Measurements from ENCODE around the gene TMEM88. TPM values are rescaled to one million over a fixed set of nuclear protein-coding genes. Genes with fewer than 3 reads are reported as not detected.

The TMEM88 gene
- total and polyA plus RNA-seq, 2 of the 8 experiments (the other 6 are each of a cell fraction or from before 2014, with no cell fraction given) = 0.69 to 8.8 TPM

GRCh38 chr17:7848131-7848579 lies 6.7 kb upstream of the TMEM88 start:
- no peak overlapping the region for H2BK15ac ChIP-seq (ENCODE audit: low read length)
- H3K4me2 ChIP-seq (ENCODE audit: insufficient read depth in 1 of 2, low read depth in 2 of 2, low read length in 2 of 2) = no peak overlapping the region
- H4K5ac ChIP-seq (ENCODE audit: insufficient read length, low read depth, low read length) = no peak overlapping the region
- no peak overlapping the region for H2BK20ac ChIP-seq (ENCODE audit: low read length)
- H2BK5ac ChIP-seq (ENCODE audit: low read depth, low read length) = no peak overlapping the region
- peaks cover 7 to 24% of the 10 kb centered on the region in 2 experiments for H4K20me1 ChIP-seq (replicated peaks in 1 of 2; ENCODE audit: control insufficient read depth in 1 of 2, insufficient read depth in 2 of 2, low read length in 2 of 2)
- DNase-seq (ENCODE audit: low read depth in 1 of 2, low spot score in 2 of 2) (no peak), FAIRE-seq (no peak)
- H2BK120ac ChIP-seq (replicated peaks; ENCODE audit: low read depth, low read length) = no peak overlapping the region
- no peak overlapping the region for H3K23ac ChIP-seq (ENCODE audit: insufficient read length)
- no peaks in the 10 kb centered on the region for H3K79me1 ChIP-seq (ENCODE audit: low read depth, low read length)
- H3K56ac ChIP-seq (replicated peaks; ENCODE audit: insufficient read length, low read depth, low read length) = no peak overlapping the region
- H2AK5ac ChIP-seq (ENCODE audit: low read depth, low read length) = no peak overlapping the region
- H3K4ac ChIP-seq (replicated peaks; ENCODE audit: insufficient read length, low read depth, low read length) = no peak overlapping the region
- no peak overlapping the region for H2AFZ ChIP-seq (ENCODE audit: low read length)
- H3K23me2 ChIP-seq (ENCODE audit: low read depth, low read length) = peaks cover 24% of the 10 kb centered on the region
- 94% methylated on average over 7 of the region's 20 CpGs; no CpG with 5 or more reads in 1 of the 2 experiments for WGBS, 2 experiments (ENCODE audit: extremely low coverage in 1 of 2, insufficient coverage in 1 of 2, insufficient read length in 1 of 2, insufficient replicate concordance in 2 of 2, low coverage in 1 of 2, low lambda C conversion rate in 2 of 2, missing lambda C conversion rate in 1 of 2)
- peaks cover 0 to 28% (median 17%) of the 10 kb centered on the region in 4 experiments; a peak in 6 of 7 replicates for H3K4me1 ChIP-seq (replicated peaks in 1 of 4; ENCODE audit: control insufficient read depth in 3 of 4, insufficient read depth in 4 of 4, low read length in 3 of 4)
- no peak overlapping the region for H4K8ac ChIP-seq (ENCODE audit: extremely low read depth, insufficient read depth, low read length)
- H3K9me3 ChIP-seq (ENCODE audit: insufficient read depth in 2 of 2, low read depth in 1 of 2, low read length in 1 of 2) = no peaks in the 10 kb centered on the region
- no peak overlapping the region for H3K18ac ChIP-seq (ENCODE audit: extremely low read depth, low read length)
- peaks cover 13 to 25% (median 24%) of the 10 kb centered on the region in 4 experiments for H3K27me3 ChIP-seq (replicated peaks in 1 of 4; ENCODE audit: control insufficient read depth in 3 of 4, extremely low read depth in 1 of 4, insufficient read depth in 3 of 4, low read length in 3 of 4)
- no peak overlapping the region for H3K9ac ChIP-seq (replicated peaks in 1 of 4; ENCODE audit: extremely low read depth in 1 of 4, low read depth in 3 of 4, low read length in 3 of 4)
- H3K27ac ChIP-seq (ENCODE audit: low read depth, low read length) = no peak overlapping the region
- no peak overlapping the region for H4K91ac ChIP-seq (replicated peaks; ENCODE audit: insufficient read length, low read length)
- no peaks in the 10 kb centered on the region for H3K79me2 ChIP-seq (ENCODE audit: control insufficient read depth in 1 of 2, insufficient read depth in 2 of 2, low read length in 2 of 2)
- POLR2A ChIA-PET (ENCODE audit: partially characterized antibody) = interaction anchor here (0.7 to 1.4 kb wide), 2 partner anchors 9 to 11 kb away, joined by 4 to 6 read pairs; partner anchors contain the start of genes CYB5D1 and NAA38
- H3K4me3 ChIP-seq (ENCODE audit: extremely low read depth in 1 of 4, insufficient read depth in 2 of 4, low read depth in 3 of 4, low read length in 4 of 4) = no peak overlapping the region
- CTCF ChIA-PET (ENCODE audit: partially characterized antibody) = interaction anchor here (0.6 to 4.9 kb wide), 2 partner anchors 13 to 151 kb away, joined by 3 to 44 read pairs; partner anchors contain the start of gene KDM6B
- H3K14ac ChIP-seq (ENCODE audit: insufficient read length) = no peak overlapping the region
- H3K36me3 ChIP-seq (ENCODE audit: control insufficient read depth in 2 of 4, insufficient read depth in 4 of 4, low read length in 3 of 4) = peaks cover 0 to 4% (median 0%) of the 10 kb centered on the region in 4 experiments; a peak in 3 of 8 replicates
- H2BK12ac ChIP-seq (ENCODE audit: low read depth, low read length) = no peak overlapping the region
- TF ChIP-seq SIRT6 (IDR thresholded peaks at IDR 0.05; ENCODE audit: low read length) = no peak
- no peak for TF ChIP-seq PHF8 (conservative IDR thresholded peaks at IDR 0.05; ENCODE audit: low read depth, low read length)
- TF ChIP-seq POLR2A (IDR thresholded peaks at IDR 0.05; ENCODE audit: control extremely low read depth in 1 of 2, low read depth in 2 of 2, low read length in 2 of 2) = no peak
- no peak for TF ChIP-seq KDM4A (IDR thresholded peaks at IDR 0.05; ENCODE audit: low read depth, low read length, severe bottlenecking)
- TF ChIP-seq CHD2 (IDR thresholded peaks at IDR 0.05; ENCODE audit: low read length) = no peak
